GM12878 (cell line): ENCODE data around the gene RGS12. TPM values are rescaled to one million over a fixed set of nuclear protein-coding genes. Genes with fewer than 3 reads are reported as not detected.

Experiments
- ATAC-seq: fragments of 200-7000 bp; cut with Tn5 transposase; 3 replicates; pipeline ENCODE4 v1.9.1; 2020; ENCODE audit warnings: mild to moderate bottlenecking, moderate library complexity
- BruUV-seq: library from RNA; stranded (reverse); fragments of 400-500 nt; replicated peaks from 2 replicates; lab custom pipeline; 2021; lab: Mats Ljungman, UMichigan
- CTCF ChIA-PET: fragments of 300-600 bp; sonication (Branson Sonifier 250); formaldehyde crosslinking; extraction: SDS; loops from one replicate; lab custom pipeline; 2021; ENCODE audit warnings: inconsistent platforms; lab: Yijun Ruan, JAX
- POLR2A ChIA-PET: fragments of 350-600 bp; formaldehyde crosslinking; extraction: SDS; loops from one replicate; lab custom pipeline; 2021; ENCODE audit warnings: inconsistent platforms; lab: Charles Lee
- RAD21 ChIA-PET: fragments of 300-600 bp; sonication (Branson Sonifier 250); formaldehyde crosslinking; loops from one replicate; lab custom pipeline; 2023; ENCODE audit warnings: antibody characterized with exemption; ENCODE audit not compliant: unreplicated experiment; lab: Charles Lee
- SMC1A ChIA-PET: fragments of 300-600 bp; sonication (Branson Sonifier 250); formaldehyde crosslinking; loops from one replicate; lab custom pipeline; 2023; ENCODE audit not compliant: unreplicated experiment, uncharacterized antibody; lab: Charles Lee
- DNase-seq: peaks from one replicate; pipeline ENCODE4 v3.0.0-alpha.2; 2011; ENCODE audit warnings: low read depth, low spot score
- FAIRE-seq: peaks from 3 replicates; lab custom pipeline; 2011; peaks lifted over from hg19 to GRCh38; lab: Jason Lieb, UNC
- H2AFZ ChIP-seq: 2 replicates; pipeline ENCODE4 v1.6.0; 2011; ENCODE audit warnings: low read depth, low read length, control low read depth; ENCODE audit not compliant: control insufficient read depth
- H3K27ac ChIP-seq: 2 replicates; pipeline ENCODE4 v1.5.1; 2011; ENCODE audit warnings: control low read depth; ENCODE audit not compliant: control insufficient read depth, insufficient read depth
- H3K27me3 ChIP-seq, 2 experiments: replicated peaks in 1 of 2; 2 replicates each; pipeline versions ENCODE4 v1.6.0 to v1.6.1; 2011; ENCODE audit warnings: low read length in 1 of 2; ENCODE audit not compliant: control insufficient read depth in 2 of 2, insufficient read depth in 2 of 2
- H3K36me3 ChIP-seq, 2 experiments: 2 replicates each; pipeline ENCODE4 v1.5.1; 2011; ENCODE audit warnings: low read length in 1 of 2; ENCODE audit not compliant: control insufficient read depth in 2 of 2, insufficient read depth in 2 of 2
- H3K4me1 ChIP-seq: 2 replicates; pipeline ENCODE4 v1.6.1; 2011; ENCODE audit warnings: mild to moderate bottlenecking, low read length, moderate library complexity, mixed read lengths; ENCODE audit not compliant: control insufficient read depth, insufficient read depth
- H3K4me2 ChIP-seq: 2 replicates; pipeline ENCODE4 v1.6.0; 2011; ENCODE audit warnings: control low read depth; ENCODE audit not compliant: control insufficient read depth, insufficient read depth
- H3K4me3 ChIP-seq: fragments of 200-600 bp; sonication (generic); 2 replicates; pipeline ENCODE4 v1.5.1; 2016
- H3K79me2 ChIP-seq: 2 replicates; pipeline ENCODE4 v1.6.0; 2011; ENCODE audit warnings: low read length; ENCODE audit not compliant: control insufficient read depth, insufficient read depth
- H3K9ac ChIP-seq: 2 replicates; pipeline ENCODE4 v1.8.0; 2011; ENCODE audit warnings: low read length, control low read depth, mixed read lengths; ENCODE audit not compliant: control insufficient read depth, insufficient read depth
- H3K9me3 ChIP-seq: replicated peaks from 3 replicates; pipeline ENCODE4 v1.5.1; 2011; ENCODE audit warnings: mild to moderate bottlenecking, low read length; ENCODE audit not compliant: control insufficient read depth, insufficient read depth
- H4K20me1 ChIP-seq: 2 replicates; pipeline ENCODE4 v1.6.0; 2011; ENCODE audit not compliant: control insufficient read depth, insufficient read depth
- BHLHE40 ChIP-seq, 2 experiments: fragments of 450-650 bp in 1 of 2; IDR thresholded peaks; 2 replicates each; pipeline ENCODE4 v1.6.1; 2011 to 2017; ENCODE audit warnings: low read depth in 2 of 2, borderline replicate concordance in 1 of 2, improper control_type of control experiment in 1 of 2, low read length in 1 of 2, mild to moderate bottlenecking in 1 of 2
- LARP7 ChIP-seq: fragments of 450-650 bp; IDR thresholded peaks from 2 replicates; pipeline ENCODE4 v1.6.1; 2017; ENCODE audit warnings: mild to moderate bottlenecking
- NR2F1 ChIP-seq: fragments of 450-650 bp; conservative IDR thresholded peaks from 2 replicates; pipeline ENCODE4 v1.6.1; 2017; ENCODE audit warnings: mild to moderate bottlenecking
- RB1 ChIP-seq: fragments of 450-650 bp; formaldehyde crosslinking; IDR thresholded peaks from 2 replicates; pipeline ENCODE4 v1.6.1; 2017; ENCODE audit warnings: mild to moderate bottlenecking, borderline replicate concordance
- SUZ12 ChIP-seq: fragments of 200-600 bp; sonication (generic); IDR thresholded peaks from one replicate; pipeline ENCODE4 v1.6.1; 2018; ENCODE audit warnings: antibody characterized with exemption, mild to moderate bottlenecking; ENCODE audit not compliant: unreplicated experiment
- TCF3 ChIP-seq: IDR thresholded peaks from 2 replicates; pipeline ENCODE4 v1.6.1; 2012; ENCODE audit warnings: low read depth, mild to moderate bottlenecking, low read length, borderline replicate concordance; ENCODE audit not compliant: insufficient read depth
- WGBS: methylation state at CpG from one replicate; pipeline ENCODE4 v1.1.6; 2016; ENCODE audit warnings: low lambda C conversion rate; ENCODE audit not compliant: insufficient replicate concordance, insufficient coverage; ENCODE audit errors: missing lambda C conversion rate; 5-methylcytosine and 5-hydroxymethylcytosine counted together
- in situ Hi-C: fragments of 300-500 bp; cut with MboI; formaldehyde crosslinking; loops from 9 replicates; pipeline ENCODE4 v1.14.3; 2018; ENCODE audit warnings: mixed read lengths
- intact Hi-C: fragments of 100-400 bp; cut with micrococcal nuclease; formaldehyde crosslinking; loops from one replicate; pipeline ENCODE4 v1.14.2; 2022; ENCODE audit not compliant: unreplicated experiment
- polyA plus RNA-seq, 11 experiments: library from polyadenylated mRNA; depleted of rRNA in 4 of 11; unstranded in 6 of 11; stranded (reverse) in 5 of 11; fragments of >200 nt; fragmentation: Nextera tagmentation in 4 of 11; fragmentation: Illumina TruSeq in 1 of 11; extraction: Ambion mirVana in 4 of 11; extraction: Trizol in 1 of 11; gene quantifications; 1 replicate in 1 of 11; 2 replicates in 10 of 11; pipeline versions ENCODE4 v1.2.1 to v1.2.3, GENCODE V29; 2011 to 2016; ENCODE audit warnings: inconsistent platforms in 2 of 11, missing spikeins in 2 of 11, low read depth in 1 of 11
- total RNA-seq, 4 experiments: library from RNA; depleted of rRNA in 3 of 4; stranded (reverse); fragments of >200 nt in 3 of 4; fragmentation: Illumina TruSeq in 1 of 4; extraction: Trizol in 1 of 4; gene quantifications; 2 replicates each; pipeline versions ENCODE4 v1.2.1 to v1.2.3, GENCODE V29; 2013 to 2021
- TF ChIP-seq, protein P1 (sequence below): fragments of 450-650 bp; conservative IDR thresholded peaks from 2 replicates; pipeline ENCODE4 v1.6.1; 2017; ENCODE audit warnings: mild to moderate bottlenecking, moderate library complexity
- TF ChIP-seq, protein P2 (sequence below): IDR thresholded peaks from 2 replicates; pipeline ENCODE4 v1.6.1; 2011; ENCODE audit warnings: mild to moderate bottlenecking, low read depth, low read length, moderate library complexity; ENCODE audit not compliant: insufficient replicate concordance
- TF ChIP-seq, protein P3 (sequence below): fragments of 450-650 bp; IDR thresholded peaks from 2 replicates; pipeline ENCODE4 v1.6.1; 2017; ENCODE audit warnings: mild to moderate bottlenecking

The RGS12 gene
- total and polyA plus RNA-seq, 10 of the 15 experiments (the other 5 are each of a cell fraction or from before 2014, with no cell fraction given): 0.02 to 2.2 (median 0.73) TPM

DNA sequence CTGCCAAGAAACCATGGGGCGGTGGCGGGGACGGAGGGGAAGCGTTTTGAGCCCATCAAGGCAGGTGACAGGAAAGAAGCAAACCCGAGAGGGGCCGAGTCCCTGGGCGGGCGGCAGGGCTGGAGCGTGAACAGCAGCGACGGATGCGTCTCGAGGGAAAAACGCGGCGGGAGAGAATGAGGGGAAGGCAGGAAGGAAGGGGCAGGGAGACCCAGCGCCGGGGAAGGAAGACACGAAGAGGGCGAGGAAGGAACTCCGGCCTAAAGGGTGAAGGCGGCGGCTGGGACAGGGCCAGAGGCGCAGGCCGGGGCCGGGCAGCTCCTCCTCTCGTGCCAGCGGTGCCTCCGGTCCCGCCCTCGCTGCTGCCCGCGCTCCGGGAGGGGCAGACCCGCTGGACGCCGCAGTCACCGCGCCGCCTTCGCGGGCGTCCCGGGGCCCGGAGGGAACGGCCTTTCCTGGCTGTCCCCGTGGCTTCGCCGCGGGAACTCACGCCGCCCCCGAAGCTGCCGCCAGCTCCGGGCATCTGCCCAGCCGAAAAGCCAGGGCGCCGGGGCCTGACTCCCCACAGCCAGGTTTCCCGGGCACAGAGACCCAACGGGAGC, 751 bp upstream of the RGS12 start:
- CTCF ChIA-PET: interaction anchor here (0.6 kb wide), 1 partner anchor 9 kb away, joined by 3 read pairs; no protein-coding TSS in a partner anchor
- peak overlapping the region; percentile 100 for H3K4me2 ChIP-seq
- no peaks in the 10 kb centered on the region for H4K20me1 ChIP-seq
- no peak overlapping the region for H3K27ac ChIP-seq
- POLR2A ChIA-PET: interaction anchor here (0.6 kb wide), 1 partner anchor 1354 kb away, joined by 7 read pairs; no protein-coding TSS in a partner anchor
- in situ Hi-C loops: no loop called here
- H3K9me3 ChIP-seq: no peaks in the 10 kb centered on the region; the same call in 2 of the 3 replicates
- WGBS: 2% methylated on average over 33 of the region's 60 CpGs
- no peak for DNase-seq
- no TSS peak for BruUV-seq
- ATAC-seq: peak; percentile 68
- TF ChIP-seq BHLHE40 (IDR thresholded peaks at IDR 0.05; ENCODE audit: borderline replicate concordance in 1 of 2, low read depth in 2 of 2, low read length in 1 of 2) (peak in 1 of 2 experiments; percentile 63; a peak in 1 of 4 replicates), NR2F1 (0 out of 2 replicates have a peak, but pooled peaks have one; percentile 14), LARP7 (0 out of 2 replicates have a peak, but pooled peaks have one; percentile 68), RB1 (0 out of 2 replicates have a peak, but pooled peaks have one; percentile 56), TCF3 (no peak), SUZ12 (peak; percentile 49)
- TF ChIP-seq, protein P1, sequence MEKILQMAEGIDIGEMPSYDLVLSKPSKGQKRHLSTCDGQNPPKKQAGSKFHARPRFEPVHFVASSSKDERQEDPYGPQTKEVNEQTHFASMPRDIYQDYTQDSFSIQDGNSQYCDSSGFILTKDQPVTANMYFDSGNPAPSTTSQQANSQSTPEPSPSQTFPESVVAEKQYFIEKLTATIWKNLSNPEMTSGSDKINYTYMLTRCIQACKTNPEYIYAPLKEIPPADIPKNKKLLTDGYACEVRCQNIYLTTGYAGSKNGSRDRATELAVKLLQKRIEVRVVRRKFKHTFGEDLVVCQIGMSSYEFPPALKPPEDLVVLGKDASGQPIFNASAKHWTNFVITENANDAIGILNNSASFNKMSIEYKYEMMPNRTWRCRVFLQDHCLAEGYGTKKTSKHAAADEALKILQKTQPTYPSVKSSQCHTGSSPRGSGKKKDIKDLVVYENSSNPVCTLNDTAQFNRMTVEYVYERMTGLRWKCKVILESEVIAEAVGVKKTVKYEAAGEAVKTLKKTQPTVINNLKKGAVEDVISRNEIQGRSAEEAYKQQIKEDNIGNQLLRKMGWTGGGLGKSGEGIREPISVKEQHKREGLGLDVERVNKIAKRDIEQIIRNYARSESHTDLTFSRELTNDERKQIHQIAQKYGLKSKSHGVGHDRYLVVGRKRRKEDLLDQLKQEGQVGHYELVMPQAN: no peak
- TF ChIP-seq, protein P2, sequence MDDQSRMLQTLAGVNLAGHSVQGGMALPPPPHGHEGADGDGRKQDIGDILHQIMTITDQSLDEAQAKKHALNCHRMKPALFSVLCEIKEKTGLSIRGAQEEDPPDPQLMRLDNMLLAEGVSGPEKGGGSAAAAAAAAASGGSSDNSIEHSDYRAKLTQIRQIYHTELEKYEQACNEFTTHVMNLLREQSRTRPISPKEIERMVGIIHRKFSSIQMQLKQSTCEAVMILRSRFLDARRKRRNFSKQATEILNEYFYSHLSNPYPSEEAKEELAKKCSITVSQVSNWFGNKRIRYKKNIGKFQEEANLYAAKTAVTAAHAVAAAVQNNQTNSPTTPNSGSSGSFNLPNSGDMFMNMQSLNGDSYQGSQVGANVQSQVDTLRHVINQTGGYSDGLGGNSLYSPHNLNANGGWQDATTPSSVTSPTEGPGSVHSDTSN: no peak
- TF ChIP-seq, protein P3, sequence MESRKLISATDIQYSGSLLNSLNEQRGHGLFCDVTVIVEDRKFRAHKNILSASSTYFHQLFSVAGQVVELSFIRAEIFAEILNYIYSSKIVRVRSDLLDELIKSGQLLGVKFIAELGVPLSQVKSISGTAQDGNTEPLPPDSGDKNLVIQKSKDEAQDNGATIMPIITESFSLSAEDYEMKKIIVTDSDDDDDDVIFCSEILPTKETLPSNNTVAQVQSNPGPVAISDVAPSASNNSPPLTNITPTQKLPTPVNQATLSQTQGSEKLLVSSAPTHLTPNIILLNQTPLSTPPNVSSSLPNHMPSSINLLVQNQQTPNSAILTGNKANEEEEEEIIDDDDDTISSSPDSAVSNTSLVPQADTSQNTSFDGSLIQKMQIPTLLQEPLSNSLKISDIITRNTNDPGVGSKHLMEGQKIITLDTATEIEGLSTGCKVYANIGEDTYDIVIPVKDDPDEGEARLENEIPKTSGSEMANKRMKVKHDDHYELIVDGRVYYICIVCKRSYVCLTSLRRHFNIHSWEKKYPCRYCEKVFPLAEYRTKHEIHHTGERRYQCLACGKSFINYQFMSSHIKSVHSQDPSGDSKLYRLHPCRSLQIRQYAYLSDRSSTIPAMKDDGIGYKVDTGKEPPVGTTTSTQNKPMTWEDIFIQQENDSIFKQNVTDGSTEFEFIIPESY: no peak
- peak overlapping the region; percentile 66 for H2AFZ ChIP-seq
- intact Hi-C loops: no loop called here
- SMC1A ChIA-PET: interaction anchor here (0.6 to 1.9 kb wide), 2 partner anchors 10 to 665 kb away, joined by 3 to 4 read pairs; no protein-coding TSS in a partner anchor
- H3K4me1 ChIP-seq: peaks cover 11% of the 10 kb centered on the region; the same call in 1 of the 2 replicates
- RAD21 ChIA-PET: no interaction called here
- H3K27me3 ChIP-seq: peaks cover 2 to 7% of the 10 kb centered on the region in 2 experiments; a peak in 2 of 4 replicates
- peak overlapping the region; percentile 39; the same call in 1 of the 2 replicates for H3K9ac ChIP-seq
- H3K79me2 ChIP-seq: no peaks in the 10 kb centered on the region
- H3K4me3 ChIP-seq: peak overlapping the region; percentile 85
- no peak for FAIRE-seq
- H3K36me3 ChIP-seq: no peaks in the 10 kb centered on the region
